A549 (cell line): ENCODE measurements around the gene IFI44. TPM values are rescaled to one million over a fixed set of nuclear protein-coding genes. Genes with fewer than 3 reads are reported as not detected.

Source experiments
- ATAC-seq, 2 experiments: fragments of 200-7000 bp in 1 of 2; fragments of >200 bp in 1 of 2; cut with Nextera tagmentation in 1 of 2; cut with Tn5 transposase in 1 of 2; 3 replicates each; pipeline versions ENCODE4 v1.8.0 to v1.9.1; 2018 to 2020; ENCODE audit warnings: mild to moderate bottlenecking in 1 of 2, moderate library complexity in 1 of 2
- CTCF ChIA-PET: fragments of 300-600 bp; sonication (Branson Sonifier 250); formaldehyde crosslinking; extraction: SDS; loops from one replicate; lab custom pipeline; 2021; ENCODE audit warnings: antibody characterized with exemption, inconsistent platforms; lab: Yijun Ruan, JAX
- POLR2A ChIA-PET: fragments of 350-600 bp; formaldehyde crosslinking; extraction: SDS; loops from one replicate; lab custom pipeline; 2021; ENCODE audit warnings: antibody characterized with exemption, inconsistent platforms; lab: Yijun Ruan, JAX
- DNase-seq, 2 experiments: peaks; one replicate each; pipeline versions ENCODE4 v3.0.0 to v3.0.0-alpha.2; 2011 to 2016; ENCODE audit warnings: low read depth in 1 of 2, low spot score in 1 of 2
- FAIRE-seq: peaks from 2 replicates; lab custom pipeline; 2011; peaks lifted over from hg19 to GRCh38; lab: Jason Lieb, UNC
- H3K27ac ChIP-seq, 2 experiments: fragments of >200 bp; sonication (Bioruptor Twin); formaldehyde crosslinking; 3 replicates each; pipeline ENCODE4 v1.5.1; 2016 to 2017
- H3K4me1 ChIP-seq: fragments of >200 bp; sonication (Bioruptor Twin); formaldehyde crosslinking; 3 replicates; pipeline ENCODE4 v1.6.1; 2016
- H3K4me2 ChIP-seq: fragments of >200 bp; sonication (Bioruptor Twin); formaldehyde crosslinking; 3 replicates; pipeline ENCODE4 v1.6.1; 2016
- H3K4me3 ChIP-seq: fragments of >200 bp; sonication (Bioruptor Twin); formaldehyde crosslinking; 3 replicates; pipeline ENCODE4 v1.5.1; 2016
- H3K9me3 ChIP-seq: fragments of >200 bp; sonication (Bioruptor Twin); formaldehyde crosslinking; 3 replicates; pipeline ENCODE4 v1.6.1; 2016
- BHLHE40 ChIP-seq: IDR thresholded peaks from 2 replicates; pipeline ENCODE4 v1.6.1; 2012; ENCODE audit warnings: low read depth, low read length, inconsistent platforms
- CBX2 ChIP-seq: fragments of 200-600 bp; sonication (generic); IDR thresholded peaks from 2 replicates; pipeline ENCODE4 v1.6.1; 2016; ENCODE audit warnings: low read depth, mild to moderate bottlenecking, borderline replicate concordance
- CHD2 ChIP-seq: fragments of 150-350 bp; IDR thresholded peaks from 2 replicates; pipeline ENCODE4 v1.6.1; 2014; ENCODE audit warnings: low read length; ENCODE audit not compliant: partially characterized antibody
- E2F6 ChIP-seq: IDR thresholded peaks from 2 replicates; pipeline ENCODE4 v1.6.1; 2012; ENCODE audit warnings: low read depth, borderline replicate concordance
- EP300 ChIP-seq, 2 experiments: fragments of >200 bp; sonication (Bioruptor Twin); formaldehyde crosslinking; IDR thresholded peaks; 2 replicates in 1 of 2; 3 replicates in 1 of 2; pipeline ENCODE4 v1.6.1; 2016 to 2017
- FOSB ChIP-seq: fragments of 250-450 bp; sonication (Bioruptor Pico); IDR thresholded peaks from 2 replicates; pipeline ENCODE4 v1.5.0; 2020; ENCODE audit warnings: mild to moderate bottlenecking, moderate library complexity
- FOSL2 ChIP-seq, 2 experiments: fragments of 450-650 bp in 1 of 2; fragments of >200 bp in 1 of 2; sonication (Bioruptor Twin) in 1 of 2; formaldehyde crosslinking; IDR thresholded peaks; 2 replicates each; pipeline versions ENCODE4 v1.5.0 to v1.6.1; 2016 to 2020; ENCODE audit warnings: mild to moderate bottlenecking in 1 of 2, moderate library complexity in 1 of 2
- HES2 ChIP-seq: fragments of >200 bp; sonication (Bioruptor Twin); formaldehyde crosslinking; IDR thresholded peaks from 2 replicates; pipeline ENCODE4 v1.6.1; 2016
- HEYL ChIP-seq: fragments of 250-450 bp; sonication (Bioruptor Pico); IDR thresholded peaks from 2 replicates; pipeline ENCODE4 v1.8.0; 2021; ENCODE audit warnings: mild to moderate bottlenecking, moderate library complexity
- JUNB ChIP-seq: fragments of >200 bp; sonication (Bioruptor Twin); formaldehyde crosslinking; IDR thresholded peaks from 2 replicates; pipeline ENCODE4 v1.6.1; 2016
- KDM1A ChIP-seq: fragments of 200-600 bp; sonication (generic); IDR thresholded peaks from 2 replicates; pipeline ENCODE4 v1.6.1; 2016; ENCODE audit warnings: low read depth, mild to moderate bottlenecking
- NPAS2 ChIP-seq: fragments of 250-450 bp; sonication (Bioruptor Pico); IDR thresholded peaks from 2 replicates; pipeline ENCODE4 v1.8.0; 2022; ENCODE audit warnings: mild to moderate bottlenecking, moderate library complexity, borderline replicate concordance
- NR3C1 ChIP-seq: fragments of >200 bp; sonication (Bioruptor Twin); formaldehyde crosslinking; IDR thresholded peaks from 3 replicates; pipeline ENCODE4 v1.6.1; 2017
- RAD21 ChIP-seq, 2 experiments: fragments of >200 bp in 1 of 2; sonication (Bioruptor Twin) in 1 of 2; formaldehyde crosslinking in 1 of 2; IDR thresholded peaks in 1 of 2; conservative IDR thresholded peaks in 1 of 2; 2 replicates in 1 of 2; 3 replicates in 1 of 2; pipeline ENCODE4 v1.6.1; 2012 to 2018; ENCODE audit warnings: inconsistent platforms in 1 of 2
- RCOR1 ChIP-seq: fragments of 150-350 bp; IDR thresholded peaks from 2 replicates; pipeline ENCODE4 v1.6.1; 2014; ENCODE audit warnings: antibody characterized with exemption, low read length, low read depth
- RFX5 ChIP-seq: fragments of 450-650 bp; IDR thresholded peaks from 2 replicates; pipeline ENCODE4 v1.7.1; 2014; ENCODE audit warnings: antibody characterized with exemption, mild to moderate bottlenecking, moderate library complexity
- RNF2 ChIP-seq: fragments of 200-600 bp; sonication (generic); IDR thresholded peaks from 2 replicates; pipeline ENCODE4 v1.6.1; 2016; ENCODE audit warnings: low read depth, mild to moderate bottlenecking, antibody characterized with exemption, moderate library complexity, borderline replicate concordance
- TFCP2L1 ChIP-seq: fragments of 250-450 bp; sonication (Bioruptor Pico); IDR thresholded peaks from 2 replicates; pipeline ENCODE4 v1.5.0; 2021; ENCODE audit warnings: mild to moderate bottlenecking
- TP53 ChIP-seq: fragments of 250-450 bp; sonication (Bioruptor Pico); IDR thresholded peaks from 2 replicates; pipeline ENCODE4 v1.5.0; 2021; ENCODE audit warnings: mild to moderate bottlenecking, moderate library complexity
- WGBS: methylation state at CpG from one replicate; pipeline ENCODE4 v1.1.6; 2017; ENCODE audit errors: missing lambda C conversion rate; 5-methylcytosine and 5-hydroxymethylcytosine counted together
- polyA minus RNA-seq: library from RNA; depleted of rRNA, polyadenylated mRNA; stranded (reverse); fragments of >200 nt; gene quantifications from 2 replicates; pipeline ENCODE4 v1.2.3, GENCODE V29; 2011; rRNA and poly(A)+ RNA removed
- polyA plus RNA-seq, 4 experiments: library from polyadenylated mRNA; depleted of rRNA in 3 of 4; stranded (reverse); fragments of >200 nt; fragmentation: RNase III in 1 of 4; extraction: RNeasy Plus Mini Kit Qiagen cat#74134 plus additional on column Dnase treatment in 1 of 4; gene quantifications; 2 replicates in 3 of 4; 3 replicates in 1 of 4; pipeline ENCODE4 v1.2.3, GENCODE V29; 2011 to 2017
- TF ChIP-seq, protein P1 (sequence below): fragments of 250-450 bp; sonication (Bioruptor Pico); IDR thresholded peaks from 2 replicates; pipeline ENCODE4 v1.5.0; 2021; ENCODE audit warnings: mild to moderate bottlenecking, moderate library complexity, borderline replicate concordance
- TF ChIP-seq, protein P2 (sequence below): fragments of >200 bp; sonication (Bioruptor Twin); formaldehyde crosslinking; IDR thresholded peaks from 3 replicates; pipeline ENCODE4 v1.5.1; 2016
- TF ChIP-seq, protein P3 (sequence below): fragments of 200-600 bp; sonication (generic); IDR thresholded peaks from 2 replicates; pipeline ENCODE4 v1.6.1; 2016; ENCODE audit warnings: antibody characterized with exemption, mild to moderate bottlenecking, moderate library complexity

The IFI44 gene, protein sequence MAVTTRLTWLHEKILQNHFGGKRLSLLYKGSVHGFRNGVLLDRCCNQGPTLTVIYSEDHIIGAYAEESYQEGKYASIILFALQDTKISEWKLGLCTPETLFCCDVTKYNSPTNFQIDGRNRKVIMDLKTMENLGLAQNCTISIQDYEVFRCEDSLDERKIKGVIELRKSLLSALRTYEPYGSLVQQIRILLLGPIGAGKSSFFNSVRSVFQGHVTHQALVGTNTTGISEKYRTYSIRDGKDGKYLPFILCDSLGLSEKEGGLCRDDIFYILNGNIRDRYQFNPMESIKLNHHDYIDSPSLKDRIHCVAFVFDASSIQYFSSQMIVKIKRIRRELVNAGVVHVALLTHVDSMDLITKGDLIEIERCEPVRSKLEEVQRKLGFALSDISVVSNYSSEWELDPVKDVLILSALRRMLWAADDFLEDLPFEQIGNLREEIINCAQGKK
- polyA plus RNA-seq (2011; rRNA removed) (0.05 TPM in 2 replicates), polyA plus RNA-seq (2017; fragmentation: RNase III; extraction: RNeasy Plus Mini Kit Qiagen cat#74134 plus additional on column Dnase treatment) (0.17 to 0.46 TPM (median 0.44 TPM) in 3 replicates), polyA minus RNA-seq (not detected in 2 replicates)
- polyA plus RNA-seq (2012; cell fraction: cytosol; rRNA removed): not detected in 2 replicates
- not detected in 2 replicates for polyA plus RNA-seq (2012; cell fraction: nucleus; rRNA removed)

DNA sequence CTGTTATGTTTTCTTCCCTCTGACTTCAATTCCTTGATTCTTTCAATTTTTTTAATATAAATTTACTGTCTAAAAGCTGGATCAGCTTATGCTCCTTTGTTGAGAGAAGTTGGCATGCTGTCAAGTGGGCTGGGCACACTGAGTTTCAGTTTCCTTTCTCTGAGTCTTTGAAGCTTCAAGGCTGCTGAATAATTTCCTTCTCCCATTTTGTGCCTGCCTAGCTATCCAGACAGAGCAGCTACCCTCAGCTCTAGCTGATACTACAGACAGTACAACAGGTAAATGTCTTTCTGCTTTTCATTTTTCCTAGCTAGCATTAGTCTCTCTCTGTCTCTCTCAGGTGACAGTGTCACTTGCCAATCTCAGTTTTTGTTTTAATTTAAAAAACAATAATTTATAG is at the start of gene IFI44:
TSS of gene IFI44 (plus strand) at position 204 of the 400 bp plus-strand sequence. CDS start 365 bp downstream, outside the sequence.
- no peak for ATAC-seq
- H3K27ac ChIP-seq: no peak within 1 kb of the TSS
- no peak for FAIRE-seq
- ChIA-PET CTCF (interaction anchor here (1.1 kb wide), 1 partner anchor 32 kb away, joined by 4 read pairs; no protein-coding TSS in a partner anchor), POLR2A (no interaction called here)
- H3K4me2 ChIP-seq: no peak within 1 kb of the TSS
- no peak within 1 kb of the TSS for H3K4me3 ChIP-seq
- no peaks in the 10 kb centered on the region for H3K4me1 ChIP-seq
- no peak for DNase-seq
- no peaks in the 10 kb centered on the region for H3K9me3 ChIP-seq
- TF ChIP-seq, protein P1, sequence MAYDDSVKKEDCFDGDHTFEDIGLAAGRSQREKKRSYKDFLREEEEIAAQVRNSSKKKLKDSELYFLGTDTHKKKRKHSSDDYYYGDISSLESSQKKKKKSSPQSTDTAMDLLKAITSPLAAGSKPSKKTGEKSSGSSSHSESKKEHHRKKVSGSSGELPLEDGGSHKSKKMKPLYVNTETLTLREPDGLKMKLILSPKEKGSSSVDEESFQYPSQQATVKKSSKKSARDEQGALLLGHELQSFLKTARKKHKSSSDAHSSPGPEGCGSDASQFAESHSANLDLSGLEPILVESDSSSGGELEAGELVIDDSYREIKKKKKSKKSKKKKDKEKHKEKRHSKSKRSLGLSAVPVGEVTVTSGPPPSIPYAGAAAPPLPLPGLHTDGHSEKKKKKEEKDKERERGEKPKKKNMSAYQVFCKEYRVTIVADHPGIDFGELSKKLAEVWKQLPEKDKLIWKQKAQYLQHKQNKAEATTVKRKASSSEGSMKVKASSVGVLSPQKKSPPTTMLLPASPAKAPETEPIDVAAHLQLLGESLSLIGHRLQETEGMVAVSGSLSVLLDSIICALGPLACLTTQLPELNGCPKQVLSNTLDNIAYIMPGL (CRISPR knock-in tag): no peak
- TF ChIP-seq, protein P2, sequence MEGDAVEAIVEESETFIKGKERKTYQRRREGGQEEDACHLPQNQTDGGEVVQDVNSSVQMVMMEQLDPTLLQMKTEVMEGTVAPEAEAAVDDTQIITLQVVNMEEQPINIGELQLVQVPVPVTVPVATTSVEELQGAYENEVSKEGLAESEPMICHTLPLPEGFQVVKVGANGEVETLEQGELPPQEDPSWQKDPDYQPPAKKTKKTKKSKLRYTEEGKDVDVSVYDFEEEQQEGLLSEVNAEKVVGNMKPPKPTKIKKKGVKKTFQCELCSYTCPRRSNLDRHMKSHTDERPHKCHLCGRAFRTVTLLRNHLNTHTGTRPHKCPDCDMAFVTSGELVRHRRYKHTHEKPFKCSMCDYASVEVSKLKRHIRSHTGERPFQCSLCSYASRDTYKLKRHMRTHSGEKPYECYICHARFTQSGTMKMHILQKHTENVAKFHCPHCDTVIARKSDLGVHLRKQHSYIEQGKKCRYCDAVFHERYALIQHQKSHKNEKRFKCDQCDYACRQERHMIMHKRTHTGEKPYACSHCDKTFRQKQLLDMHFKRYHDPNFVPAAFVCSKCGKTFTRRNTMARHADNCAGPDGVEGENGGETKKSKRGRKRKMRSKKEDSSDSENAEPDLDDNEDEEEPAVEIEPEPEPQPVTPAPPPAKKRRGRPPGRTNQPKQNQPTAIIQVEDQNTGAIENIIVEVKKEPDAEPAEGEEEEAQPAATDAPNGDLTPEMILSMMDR: no peak
- no peak for TF ChIP-seq E2F6
- no peak for TF ChIP-seq TP53 (CRISPR knock-in tag)
- TF ChIP-seq JUNB: no peak
- TF ChIP-seq RCOR1: no peak
- TF ChIP-seq, protein P3, sequence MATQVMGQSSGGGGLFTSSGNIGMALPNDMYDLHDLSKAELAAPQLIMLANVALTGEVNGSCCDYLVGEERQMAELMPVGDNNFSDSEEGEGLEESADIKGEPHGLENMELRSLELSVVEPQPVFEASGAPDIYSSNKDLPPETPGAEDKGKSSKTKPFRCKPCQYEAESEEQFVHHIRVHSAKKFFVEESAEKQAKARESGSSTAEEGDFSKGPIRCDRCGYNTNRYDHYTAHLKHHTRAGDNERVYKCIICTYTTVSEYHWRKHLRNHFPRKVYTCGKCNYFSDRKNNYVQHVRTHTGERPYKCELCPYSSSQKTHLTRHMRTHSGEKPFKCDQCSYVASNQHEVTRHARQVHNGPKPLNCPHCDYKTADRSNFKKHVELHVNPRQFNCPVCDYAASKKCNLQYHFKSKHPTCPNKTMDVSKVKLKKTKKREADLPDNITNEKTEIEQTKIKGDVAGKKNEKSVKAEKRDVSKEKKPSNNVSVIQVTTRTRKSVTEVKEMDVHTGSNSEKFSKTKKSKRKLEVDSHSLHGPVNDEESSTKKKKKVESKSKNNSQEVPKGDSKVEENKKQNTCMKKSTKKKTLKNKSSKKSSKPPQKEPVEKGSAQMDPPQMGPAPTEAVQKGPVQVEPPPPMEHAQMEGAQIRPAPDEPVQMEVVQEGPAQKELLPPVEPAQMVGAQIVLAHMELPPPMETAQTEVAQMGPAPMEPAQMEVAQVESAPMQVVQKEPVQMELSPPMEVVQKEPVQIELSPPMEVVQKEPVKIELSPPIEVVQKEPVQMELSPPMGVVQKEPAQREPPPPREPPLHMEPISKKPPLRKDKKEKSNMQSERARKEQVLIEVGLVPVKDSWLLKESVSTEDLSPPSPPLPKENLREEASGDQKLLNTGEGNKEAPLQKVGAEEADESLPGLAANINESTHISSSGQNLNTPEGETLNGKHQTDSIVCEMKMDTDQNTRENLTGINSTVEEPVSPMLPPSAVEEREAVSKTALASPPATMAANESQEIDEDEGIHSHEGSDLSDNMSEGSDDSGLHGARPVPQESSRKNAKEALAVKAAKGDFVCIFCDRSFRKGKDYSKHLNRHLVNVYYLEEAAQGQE: no peak
- no peak for TF ChIP-seq NPAS2 (CRISPR knock-in tag)
- no peak for TF ChIP-seq KDM1A
- no peak for TF ChIP-seq FOSL2 (IDR thresholded peaks at IDR 0.05)
- no peak for TF ChIP-seq FOSL2 (CRISPR knock-in tag; IDR thresholded peaks at IDR 0.05)
- TF ChIP-seq HES2: no peak

DNA sequence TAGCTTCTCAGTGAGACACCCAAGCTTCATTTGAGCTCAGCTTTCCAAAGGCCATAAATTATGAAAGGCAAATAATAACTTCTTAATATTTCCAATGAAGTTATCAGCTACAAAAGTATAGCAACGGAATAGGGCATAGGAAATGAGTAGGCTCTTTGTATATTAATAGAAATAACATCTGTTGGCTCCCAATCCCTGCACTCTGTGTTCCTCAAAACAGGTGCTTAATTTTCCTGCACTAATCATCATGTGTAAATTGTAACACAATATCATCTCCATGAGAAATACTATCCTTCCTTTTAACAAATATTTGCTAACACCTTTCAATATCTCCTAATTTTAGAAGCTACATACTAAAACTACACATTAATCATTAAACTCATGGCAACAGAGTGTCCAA is 48.6 kb upstream of the IFI44 start:
- FAIRE-seq (no peak), ATAC-seq (no peak), DNase-seq (no peak)
- no peak overlapping the region for H3K4me3 ChIP-seq
- no peaks in the 10 kb centered on the region for H3K9me3 ChIP-seq
- H3K4me2 ChIP-seq: no peak overlapping the region
- ChIA-PET POLR2A (no interaction called here), CTCF (interaction anchor here (1.0 kb wide), 1 partner anchor 456 kb away, joined by 5 read pairs; no protein-coding TSS in a partner anchor)
- no peaks in the 10 kb centered on the region for H3K4me1 ChIP-seq
- WGBS: 0% methylated on average over 1 of the region's 1 CpG
- no peak overlapping the region for H3K27ac ChIP-seq
- no peak for TF ChIP-seq CBX2
- no peak for TF ChIP-seq CHD2
- no peak for TF ChIP-seq JUNB
- TF ChIP-seq EP300 (IDR thresholded peaks at IDR 0.05): no peak
- TF ChIP-seq RAD21 (conservative IDR thresholded peaks at IDR 0.05 in 1 of 2, IDR thresholded peaks at IDR 0.05 in 1 of 2): no peak
- TF ChIP-seq RFX5: no peak
- TF ChIP-seq KDM1A: no peak
- TF ChIP-seq FOSB (CRISPR knock-in tag): no peak
- no peak for TF ChIP-seq NR3C1
- TF ChIP-seq RNF2: no peak
- TF ChIP-seq BHLHE40: no peak
- no peak for TF ChIP-seq TFCP2L1 (CRISPR knock-in tag)
- no peak for TF ChIP-seq HEYL
